Mesodermal cell (in vitro differentiated cells): ENCODE results near the gene PPP1R13L.

ENCODE experiments used
- H3K27ac ChIP-seq: 2 replicates; pipeline ENCODE4 v1.7.0; 2013; ENCODE audit warnings: mild to moderate bottlenecking, low read depth, low read length, moderate library complexity; ENCODE audit not compliant: severe bottlenecking
- H3K36me3 ChIP-seq: 2 replicates; pipeline ENCODE4 v1.7.1; 2013; ENCODE audit warnings: mild to moderate bottlenecking, low read length, moderate library complexity; ENCODE audit not compliant: control insufficient read depth, insufficient read depth
- H3K4me1 ChIP-seq: one replicate; pipeline ENCODE4 v1.7.1; 2013; ENCODE audit warnings: mild to moderate bottlenecking, low read length; ENCODE audit not compliant: insufficient read depth, control insufficient read depth, poor library complexity, severe bottlenecking
- H3K4me3 ChIP-seq: 2 replicates; pipeline ENCODE4 v1.7.0; 2013; ENCODE audit warnings: low read length, control low read depth, mild to moderate bottlenecking; ENCODE audit not compliant: insufficient read depth, poor library complexity, severe bottlenecking; ENCODE audit errors: extremely low read depth
- H3K9me3 ChIP-seq: 2 replicates; pipeline ENCODE4 v1.7.1; 2013; ENCODE audit warnings: mild to moderate bottlenecking, low read length, moderate library complexity; ENCODE audit not compliant: control insufficient read depth
- WGBS, 2 experiments: methylation state at CpG; one replicate each; pipeline ENCODE4 v1.1.5; 2013; ENCODE audit warnings: missing lambda C conversion rate in 2 of 2; ENCODE audit not compliant: insufficient coverage in 2 of 2; 5-methylcytosine and 5-hydroxymethylcytosine counted together

Gene PPP1R13L

GRCh38 chr19:45352062-45352461, 52.8 kb downstream of the PPP1R13L start:
- 88 to 90% methylated on average over 12 to 15 of the region's 15 CpGs for WGBS, 2 experiments
- Histone ChIP-seq H3K9me3 (no peaks in the 10 kb centered on the region), H3K4me1 (no peaks in the 10 kb centered on the region), H3K27ac (no peak overlapping the region), H3K4me3 (no peak overlapping the region), H3K36me3 (peaks cover 62% of the 10 kb centered on the region)

GRCh38 chr19:45351401-45351952, 53.4 kb downstream of the PPP1R13L start:
- H3K36me3 ChIP-seq, result peaks cover 56% of the 10 kb centered on the region
- no peak overlapping the region for H3K4me3 ChIP-seq
- no peaks in the 10 kb centered on the region for H3K9me3 ChIP-seq
- no peak overlapping the region for H3K27ac ChIP-seq
- no peaks in the 10 kb centered on the region for H3K4me1 ChIP-seq
- 89 to 93% methylated on average over 7 to 13 of the region's 13 CpGs for WGBS, 2 experiments

GRCh38 chr19:45350477-45351058, 54.3 kb downstream of the PPP1R13L start:
- 93% methylated on average over 7 to 17 of the region's 17 CpGs for WGBS, 2 experiments
- Histone ChIP-seq H3K36me3 (peaks cover 47% of the 10 kb centered on the region), H3K4me3 (no peak overlapping the region)

GRCh38 chr19:45349430-45349941, 55.4 kb downstream of the PPP1R13L start:
- Histone ChIP-seq H3K27ac (no peak overlapping the region), H3K4me3 (no peak overlapping the region), H3K4me1 (no peaks in the 10 kb centered on the region), H3K36me3 (peaks cover 38% of the 10 kb centered on the region), H3K9me3 (no peaks in the 10 kb centered on the region)
- WGBS, 2 experiments, result 96 to 97% methylated on average over 15 to 17 of the region's 17 CpGs

More at GRCh38 chr19:45350477-45351058, 54.3 kb downstream of the PPP1R13L start:
- Histone ChIP-seq H3K9me3 (no peaks in the 10 kb centered on the region), H3K4me1 (no peaks in the 10 kb centered on the region), H3K27ac (no peak overlapping the region)

- no peaks in the 10 kb centered on the region for H3K4me1 ChIP-seq
- H3K27ac ChIP-seq, result no peak overlapping the region
- no peaks in the 10 kb centered on the region for H3K9me3 ChIP-seq
- peaks cover 34% of the 10 kb centered on the region for H3K36me3 ChIP-seq
- H3K4me3 ChIP-seq, result no peak overlapping the region
- WGBS, 2 experiments, result 97 to 100% methylated on average over 3 of the region's 3 CpGs
Measured at GRCh38 chr19:45349126-45349415, 55.8 kb downstream of the PPP1R13L start.

- WGBS, 2 experiments, result 86 to 93% methylated on average over 22 of the region's 23 CpGs
- H3K4me3 ChIP-seq, result no peak overlapping the region
Measured at GRCh38 chr19:45348367-45349125, 56.3 kb downstream of the PPP1R13L start.

GRCh38 chr19:45347570-45348366, 57.1 kb downstream of the PPP1R13L start:
- no peak overlapping the region for H3K4me3 ChIP-seq
- WGBS, 2 experiments, result 89 to 93% methylated on average over 19 to 25 of the region's 25 CpGs

More at GRCh38 chr19:45348367-45349125, 56.3 kb downstream of the PPP1R13L start:
- no peaks in the 10 kb centered on the region for H3K9me3 ChIP-seq
- no peak overlapping the region for H3K27ac ChIP-seq
- peaks cover 30% of the 10 kb centered on the region for H3K36me3 ChIP-seq
- H3K4me1 ChIP-seq, result no peaks in the 10 kb centered on the region

GRCh38 chr19:45346449-45346848, 58.4 kb downstream of the PPP1R13L start:
- Histone ChIP-seq H3K9me3 (no peaks in the 10 kb centered on the region), H3K4me3 (no peak overlapping the region), H3K27ac (no peak overlapping the region), H3K4me1 (no peaks in the 10 kb centered on the region), H3K36me3 (peaks cover 9% of the 10 kb centered on the region)
- WGBS, 2 experiments, result 59 to 68% methylated on average over 20 to 27 of the region's 27 CpGs

More at GRCh38 chr19:45347570-45348366, 57.1 kb downstream of the PPP1R13L start:
- Histone ChIP-seq H3K36me3 (peaks cover 22% of the 10 kb centered on the region), H3K4me1 (no peaks in the 10 kb centered on the region), H3K27ac (no peak overlapping the region), H3K9me3 (no peaks in the 10 kb centered on the region)

- no peak overlapping the region for H3K4me3 ChIP-seq
- no peaks in the 10 kb centered on the region for H3K36me3 ChIP-seq
- no peaks in the 10 kb centered on the region for H3K4me1 ChIP-seq
- 93 to 96% methylated on average over 13 to 14 of the region's 15 CpGs for WGBS, 2 experiments
- no peaks in the 10 kb centered on the region for H3K9me3 ChIP-seq
- H3K27ac ChIP-seq, result no peak overlapping the region
Measured at GRCh38 chr19:45345506-45345860, 59.4 kb downstream of the PPP1R13L start.

- 75 to 81% methylated on average over 13 of the region's 15 CpGs for WGBS, 2 experiments
- no peaks in the 10 kb centered on the region for H3K9me3 ChIP-seq
Measured at GRCh38 chr19:45344621-45345505, 60.0 kb downstream of the PPP1R13L start.

More at GRCh38 chr19:45344621-45345505, 60.0 kb downstream of the PPP1R13L start:
- Histone ChIP-seq H3K36me3 (no peaks in the 10 kb centered on the region), H3K4me1 (no peaks in the 10 kb centered on the region), H3K27ac (no peak overlapping the region), H3K4me3 (no peak overlapping the region)
